Epithelial cell of esophagus (primary cell): Measurements from ENCODE around the gene ACTRT3.

ENCODE experiments used
- DNase-seq: peaks from one replicate; pipeline ENCODE4 v3.0.0; 2010; ENCODE audit warnings: low read depth
- H3K4me3 ChIP-seq: 2 replicates; pipeline ENCODE4 v1.5.1; 2011; ENCODE audit warnings: mild to moderate bottlenecking, low read length, control low read depth
- CTCF ChIP-seq: IDR thresholded peaks from 2 replicates; pipeline ENCODE4 v1.5.1; 2011; ENCODE audit warnings: low read depth, mild to moderate bottlenecking, low read length, control low read depth, inconsistent platforms; ENCODE audit not compliant: insufficient read depth; ENCODE audit errors: missing control alignments

ACTRT3 gene

GRCh38 chr3:169787791-169788190 is 18.4 kb upstream of the ACTRT3 start:
- no peak overlapping the region for H3K4me3 ChIP-seq
- TF ChIP-seq CTCF, result no peak
- DNase-seq, result no peak

GRCh38 chr3:169787120-169787519 is 17.8 kb upstream of the ACTRT3 start:
- no peak for TF ChIP-seq CTCF
- no peak overlapping the region for H3K4me3 ChIP-seq
- DNase-seq, result no peak

- no peak overlapping the region for H3K4me3 ChIP-seq
- DNase-seq, result no peak
- no peak for TF ChIP-seq CTCF
These were observed 12.0 kb upstream of the ACTRT3 start for GRCh38 chr3:169781209-169781855.

- no peak for DNase-seq
- no peak overlapping the region for H3K4me3 ChIP-seq
- TF ChIP-seq CTCF, result no peak
These were observed 11.4 kb upstream of the ACTRT3 start for GRCh38 chr3:169780742-169781141.

- TF ChIP-seq CTCF, result no peak
- H3K4me3 ChIP-seq, result no peak overlapping the region
- no peak for DNase-seq
These were observed 8.5 kb upstream of the ACTRT3 start for GRCh38 chr3:169777822-169778221.

- no peak for TF ChIP-seq CTCF
- peak; percentile 49 for DNase-seq
- H3K4me3 ChIP-seq, result peak overlapping the region; percentile 94
These were observed 4.8 kb upstream of the ACTRT3 start for GRCh38 chr3:169774186-169774585.

GRCh38 chr3:169772897-169773816 is 3.8 kb upstream of the ACTRT3 start, which contains the start of gene MYNN:
Gene MYNN (plus strand): TSS chr3:169773396. CDS start chr3:169774296, 900 bp downstream.
- peak within 1 kb of the TSS; percentile 94 for H3K4me3 ChIP-seq
- TF ChIP-seq CTCF, result peak; percentile 21
- peak; percentile 93 for DNase-seq
